Loucy (cell line): ENCODE measurements around the gene BCL11A.

ENCODE experiments used
- H2AFZ ChIP-seq: fragments of 200-600 bp; sonication (generic); 2 replicates; pipeline ENCODE4 v1.6.0; 2016; ENCODE audit warnings: antibody characterized with exemption, mild to moderate bottlenecking, low read length, moderate library complexity
- H3F3A ChIP-seq: fragments of 200-600 bp; 2 replicates; pipeline ENCODE4 v1.6.0; 2016; ENCODE audit warnings: antibody characterized with exemption, low read depth, mild to moderate bottlenecking
- H3K27me3 ChIP-seq: fragments of 200-600 bp; sonication (generic); 2 replicates; pipeline ENCODE4 v1.6.1; 2014; ENCODE audit warnings: low read length, mild to moderate bottlenecking; ENCODE audit not compliant: insufficient read depth, poor library complexity, severe bottlenecking
- H3K36me3 ChIP-seq: fragments of 200-600 bp; sonication (generic); 2 replicates; pipeline ENCODE4 v1.6.1; 2016; ENCODE audit warnings: low read length; ENCODE audit not compliant: insufficient read depth
- H3K4me1 ChIP-seq: fragments of 200-600 bp; sonication (generic); 2 replicates; pipeline ENCODE4 v1.5.1; 2014; ENCODE audit warnings: low read length, mild to moderate bottlenecking; ENCODE audit not compliant: insufficient read depth, poor library complexity, severe bottlenecking
- H3K4me2 ChIP-seq: fragments of 200-600 bp; sonication (generic); 2 replicates; pipeline ENCODE4 v1.6.0; 2014; ENCODE audit warnings: antibody characterized with exemption, low read length, low read depth, mild to moderate bottlenecking; ENCODE audit not compliant: poor library complexity, severe bottlenecking
- H3K4me3 ChIP-seq: fragments of 200-600 bp; sonication (generic); 2 replicates; pipeline ENCODE4 v1.5.1; 2014; ENCODE audit warnings: low read length, mild to moderate bottlenecking, mixed read lengths; ENCODE audit not compliant: poor library complexity, severe bottlenecking
- H3K79me2 ChIP-seq: fragments of 200-600 bp; sonication (generic); 2 replicates; pipeline ENCODE4 v1.6.1; 2014; ENCODE audit warnings: low read length; ENCODE audit not compliant: insufficient read depth
- H3K9ac ChIP-seq: fragments of 200-600 bp; sonication (generic); 2 replicates; pipeline ENCODE4 v1.6.0; 2014; ENCODE audit warnings: mild to moderate bottlenecking, low read depth, low read length, moderate library complexity; ENCODE audit not compliant: poor library complexity, severe bottlenecking
- H3K9me2 ChIP-seq: fragments of 200-600 bp; sonication (generic); replicated peaks from 2 replicates; pipeline ENCODE4 v1.6.1; 2016; ENCODE audit warnings: low read depth, low read length, mixed read lengths
- H3K9me3 ChIP-seq: fragments of 200-600 bp; sonication (generic); 2 replicates; pipeline ENCODE4 v1.6.1; 2014; ENCODE audit warnings: mild to moderate bottlenecking, antibody characterized with exemption, low read length, low read depth; ENCODE audit not compliant: insufficient read depth
- H4K20me1 ChIP-seq: fragments of 200-600 bp; sonication (generic); 2 replicates; pipeline ENCODE4 v1.6.0; 2014; ENCODE audit warnings: antibody characterized with exemption, low read length, mild to moderate bottlenecking; ENCODE audit not compliant: insufficient read depth, poor library complexity, severe bottlenecking
- CTCF ChIP-seq: fragments of 200-600 bp; sonication (generic); conservative IDR thresholded peaks from 2 replicates; pipeline ENCODE4 v1.5.1; 2014; ENCODE audit warnings: mild to moderate bottlenecking, antibody characterized with exemption, low read length
- EZH2phosphoT487 ChIP-seq: fragments of 200-600 bp; IDR thresholded peaks from 2 replicates; pipeline ENCODE4 v1.6.1; 2018; ENCODE audit warnings: antibody characterized with exemption, mild to moderate bottlenecking, moderate library complexity, borderline replicate concordance

Gene BCL11A

GRCh38 chr2:60499651-60500265 lies 53.7 kb downstream of the BCL11A start:
- Histone ChIP-seq H3K27me3 (no peaks in the 10 kb centered on the region), H3F3A (no peaks in the 10 kb centered on the region), H2AFZ (no peak overlapping the region), H3K9me2 (no peaks in the 10 kb centered on the region), H3K9me3 (no peaks in the 10 kb centered on the region), H4K20me1 (peaks cover 2% of the 10 kb centered on the region), H3K9ac (no peak overlapping the region), H3K4me1 (no peaks in the 10 kb centered on the region), H3K4me2 (no peak overlapping the region), H3K79me2 (peaks cover 18% of the 10 kb centered on the region; the same call in 1 of the 2 replicates), H3K36me3 (peaks cover 4% of the 10 kb centered on the region; the same call in 1 of the 2 replicates), H3K4me3 (no peak overlapping the region)
- TF ChIP-seq EZH2phosphoT487 = no peak
- no peak for TF ChIP-seq CTCF

DNA sequence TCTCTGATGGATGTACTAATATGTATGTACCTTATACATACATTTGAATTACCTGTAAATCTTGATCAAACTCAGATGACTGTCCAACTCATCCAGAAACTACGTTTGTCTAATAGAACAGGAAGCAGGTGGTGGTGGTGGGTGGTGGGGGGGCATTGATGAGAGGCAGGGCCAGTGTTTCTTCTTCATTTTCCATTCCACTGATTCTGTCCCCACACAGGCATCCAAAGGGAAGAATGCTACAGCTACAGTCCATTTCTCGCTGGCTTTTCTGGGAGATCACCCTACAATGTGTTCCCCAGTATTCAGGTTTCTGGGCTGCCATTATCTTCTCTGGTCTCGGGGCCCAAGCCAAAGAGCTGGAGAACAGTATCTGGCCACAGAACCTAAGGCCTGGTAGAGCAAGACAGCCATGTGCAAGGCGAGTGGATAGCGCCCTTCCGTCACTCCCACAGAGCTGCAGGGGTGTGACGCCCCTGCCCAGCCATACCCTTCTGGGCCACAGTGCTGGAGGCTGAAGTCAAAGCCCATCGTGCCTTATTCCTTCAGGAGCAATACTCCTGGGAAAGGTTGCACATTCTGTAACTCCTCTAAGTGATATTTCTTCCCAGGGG lies 54.5 kb downstream of the BCL11A start:
- H3K4me3 ChIP-seq = no peak overlapping the region
- H3K4me2 ChIP-seq = no peak overlapping the region
- H3K79me2 ChIP-seq = peaks cover 13% of the 10 kb centered on the region; the same call in 1 of the 2 replicates
- H2AFZ ChIP-seq = no peak overlapping the region
- no peaks in the 10 kb centered on the region for H3K4me1 ChIP-seq
- no peaks in the 10 kb centered on the region for H3K27me3 ChIP-seq
- H3F3A ChIP-seq = no peaks in the 10 kb centered on the region
- no peaks in the 10 kb centered on the region for H3K9me2 ChIP-seq
- H4K20me1 ChIP-seq = no peaks in the 10 kb centered on the region
- TF ChIP-seq EZH2phosphoT487 = no peak
- TF ChIP-seq CTCF = no peak
- peaks cover 4% of the 10 kb centered on the region; the same call in 1 of the 2 replicates for H3K36me3 ChIP-seq
- H3K9ac ChIP-seq = no peak overlapping the region
- H3K9me3 ChIP-seq = no peaks in the 10 kb centered on the region

- no peaks in the 10 kb centered on the region for H4K20me1 ChIP-seq
- peaks cover 12% of the 10 kb centered on the region; the same call in 1 of the 2 replicates for H3K79me2 ChIP-seq
Observed at GRCh38 chr2:60498127-60498815, 55.2 kb downstream of the BCL11A start.

More at GRCh38 chr2:60498127-60498815, 55.2 kb downstream of the BCL11A start:
- TF ChIP-seq EZH2phosphoT487 (no peak), CTCF (no peak)
- H3K9me3 ChIP-seq = no peaks in the 10 kb centered on the region
- H3K9ac ChIP-seq = no peak overlapping the region
- H3K27me3 ChIP-seq = no peaks in the 10 kb centered on the region
- H3F3A ChIP-seq = no peaks in the 10 kb centered on the region
- no peaks in the 10 kb centered on the region for H3K4me1 ChIP-seq
- H3K36me3 ChIP-seq = peaks cover 4% of the 10 kb centered on the region; the same call in 1 of the 2 replicates
- H3K9me2 ChIP-seq = no peaks in the 10 kb centered on the region
- no peak overlapping the region for H3K4me2 ChIP-seq
- H2AFZ ChIP-seq = no peak overlapping the region
- H3K4me3 ChIP-seq = no peak overlapping the region
